PFSK-1 (cell line): ENCODE measurements around the gene PTPRK.

Source experiments
- FOXP2 ChIP-seq: optimal IDR thresholded peaks from 2 replicates; pipeline ENCODE3; 2011; ENCODE audit warnings: borderline replicate concordance, control low read depth, inconsistent platforms; ENCODE audit not compliant: insufficient read depth; ENCODE audit errors: extremely low read length, extremely low read depth
- POLR2AphosphoS5 ChIP-seq: IDR thresholded peaks from 2 replicates; pipeline ENCODE4 v1.6.1; 2012; ENCODE audit warnings: low read depth, mild to moderate bottlenecking, control low read depth, low read length, moderate library complexity
- SIN3A ChIP-seq: IDR thresholded peaks from 2 replicates; pipeline ENCODE4 v1.6.1; 2012; ENCODE audit warnings: mild to moderate bottlenecking, low read length, moderate library complexity, borderline replicate concordance; ENCODE audit not compliant: insufficient read depth
- TAF1 ChIP-seq: IDR thresholded peaks from 2 replicates; pipeline ENCODE4 v1.6.1; 2012; ENCODE audit warnings: low read length, control low read depth, borderline replicate concordance; ENCODE audit not compliant: insufficient read depth
- TF ChIP-seq, protein P1 (sequence below), 2 experiments: IDR thresholded peaks; 2 replicates each; pipeline versions ENCODE4 v1.6.1 to v1.8.0; 2011 to 2012; ENCODE audit warnings: low read depth in 2 of 2, low read length in 2 of 2, control low read depth in 1 of 2, inconsistent platforms in 1 of 2, mild to moderate bottlenecking in 1 of 2, moderate library complexity in 1 of 2; ENCODE audit not compliant: insufficient read depth in 1 of 2

Gene PTPRK

DNA sequence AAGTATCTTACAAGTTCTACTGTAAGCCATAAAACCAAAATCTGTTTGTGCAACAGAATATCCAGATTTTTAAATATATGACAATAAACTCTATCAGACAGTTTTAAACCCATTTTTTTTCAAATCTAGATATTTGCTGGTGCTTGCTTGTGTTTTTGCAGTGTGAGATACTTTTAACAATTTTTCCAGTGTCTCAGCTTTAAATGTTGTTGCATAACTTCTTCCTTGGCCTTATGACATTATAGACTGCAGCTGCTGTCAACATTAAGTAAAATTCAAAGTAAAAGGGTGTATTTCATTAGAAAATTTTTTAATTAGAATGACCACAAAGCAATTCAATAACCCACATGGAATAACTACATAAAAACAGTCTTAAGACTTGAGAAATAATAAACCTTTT lies 139.5 kb downstream of the PTPRK start:
- no peak for TF ChIP-seq SIN3A
- TF ChIP-seq TAF1: no peak
- TF ChIP-seq, protein P1, sequence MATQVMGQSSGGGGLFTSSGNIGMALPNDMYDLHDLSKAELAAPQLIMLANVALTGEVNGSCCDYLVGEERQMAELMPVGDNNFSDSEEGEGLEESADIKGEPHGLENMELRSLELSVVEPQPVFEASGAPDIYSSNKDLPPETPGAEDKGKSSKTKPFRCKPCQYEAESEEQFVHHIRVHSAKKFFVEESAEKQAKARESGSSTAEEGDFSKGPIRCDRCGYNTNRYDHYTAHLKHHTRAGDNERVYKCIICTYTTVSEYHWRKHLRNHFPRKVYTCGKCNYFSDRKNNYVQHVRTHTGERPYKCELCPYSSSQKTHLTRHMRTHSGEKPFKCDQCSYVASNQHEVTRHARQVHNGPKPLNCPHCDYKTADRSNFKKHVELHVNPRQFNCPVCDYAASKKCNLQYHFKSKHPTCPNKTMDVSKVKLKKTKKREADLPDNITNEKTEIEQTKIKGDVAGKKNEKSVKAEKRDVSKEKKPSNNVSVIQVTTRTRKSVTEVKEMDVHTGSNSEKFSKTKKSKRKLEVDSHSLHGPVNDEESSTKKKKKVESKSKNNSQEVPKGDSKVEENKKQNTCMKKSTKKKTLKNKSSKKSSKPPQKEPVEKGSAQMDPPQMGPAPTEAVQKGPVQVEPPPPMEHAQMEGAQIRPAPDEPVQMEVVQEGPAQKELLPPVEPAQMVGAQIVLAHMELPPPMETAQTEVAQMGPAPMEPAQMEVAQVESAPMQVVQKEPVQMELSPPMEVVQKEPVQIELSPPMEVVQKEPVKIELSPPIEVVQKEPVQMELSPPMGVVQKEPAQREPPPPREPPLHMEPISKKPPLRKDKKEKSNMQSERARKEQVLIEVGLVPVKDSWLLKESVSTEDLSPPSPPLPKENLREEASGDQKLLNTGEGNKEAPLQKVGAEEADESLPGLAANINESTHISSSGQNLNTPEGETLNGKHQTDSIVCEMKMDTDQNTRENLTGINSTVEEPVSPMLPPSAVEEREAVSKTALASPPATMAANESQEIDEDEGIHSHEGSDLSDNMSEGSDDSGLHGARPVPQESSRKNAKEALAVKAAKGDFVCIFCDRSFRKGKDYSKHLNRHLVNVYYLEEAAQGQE (IDR thresholded peaks at IDR 0.05; ENCODE audit: insufficient read depth in 1 of 2, low read depth in 2 of 2, low read length in 2 of 2): no peak
- no peak for TF ChIP-seq POLR2AphosphoS5
- TF ChIP-seq FOXP2: no peak

DNA sequence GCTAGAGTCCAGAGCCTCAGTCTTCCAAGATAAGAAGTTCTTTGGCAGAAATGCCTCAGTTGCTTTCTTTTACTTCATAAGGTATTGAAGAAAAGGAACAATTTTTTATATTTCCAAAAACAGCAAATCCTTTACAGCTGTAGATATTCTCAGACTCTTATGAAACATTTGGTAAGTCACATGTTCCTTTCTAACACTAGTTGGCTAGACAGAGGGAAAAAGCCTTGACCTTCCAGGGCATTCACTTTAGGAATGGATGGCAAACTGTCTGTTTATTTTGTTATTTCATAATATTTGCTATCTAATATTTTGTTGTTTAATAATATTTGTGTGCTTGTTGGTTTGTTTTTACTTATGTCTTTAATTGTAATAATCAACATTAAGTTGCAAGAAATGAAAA lies 140.8 kb downstream of the PTPRK start:
- TF ChIP-seq SIN3A (no peak), FOXP2 (no peak), POLR2AphosphoS5 (no peak), TAF1 (no peak)
- TF ChIP-seq, protein P1 (IDR thresholded peaks at IDR 0.05; ENCODE audit: insufficient read depth in 1 of 2, low read depth in 2 of 2, low read length in 2 of 2): no peak

DNA sequence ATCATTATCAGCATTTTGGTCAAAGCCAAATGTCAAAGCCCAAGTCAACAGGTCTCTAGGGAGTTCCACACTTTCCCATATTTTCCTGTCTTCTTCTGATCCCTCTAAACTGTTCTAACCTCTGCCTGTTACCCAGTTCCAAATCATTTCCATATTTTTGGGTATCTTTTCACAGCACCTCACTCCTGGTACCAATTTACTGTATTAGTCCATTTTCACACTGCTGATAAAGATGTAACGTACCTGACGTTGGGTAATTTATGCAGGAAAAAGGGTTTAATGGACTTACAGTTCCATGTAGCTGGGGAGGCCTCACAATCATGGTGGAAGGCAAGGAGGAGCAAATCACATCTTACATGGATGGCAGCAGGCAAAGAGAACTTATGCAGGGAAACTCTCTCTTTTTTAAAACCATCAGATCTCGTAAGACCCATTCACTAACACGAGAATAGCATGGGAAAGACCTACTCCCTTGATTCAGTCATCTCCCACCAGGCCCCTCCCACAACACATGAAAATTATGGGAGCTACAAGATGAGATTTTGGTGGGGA lies 143.4 kb downstream of the PTPRK start:
- TF ChIP-seq POLR2AphosphoS5: no peak
- TF ChIP-seq FOXP2: no peak
- TF ChIP-seq, protein P1 (IDR thresholded peaks at IDR 0.05; ENCODE audit: insufficient read depth in 1 of 2, low read depth in 2 of 2, low read length in 2 of 2): no peak

DNA sequence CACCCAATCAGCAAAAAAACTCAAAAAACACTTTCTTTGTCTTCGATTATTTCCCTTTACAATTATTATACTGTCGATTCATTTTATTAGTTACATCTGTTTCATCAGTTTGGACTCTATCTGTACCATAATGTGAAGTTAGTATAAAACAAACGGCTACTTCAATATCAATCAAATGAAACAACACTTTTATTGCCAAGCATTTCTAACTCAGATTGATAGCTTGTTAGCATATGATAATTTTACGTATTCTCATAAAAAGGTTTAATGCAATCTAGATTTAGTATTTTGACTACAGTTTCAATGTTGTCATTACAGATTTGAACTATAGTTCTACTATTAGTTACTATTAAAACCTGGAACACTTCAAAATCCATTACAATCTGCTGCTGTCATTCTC lies 149.3 kb downstream of the PTPRK start:
- TF ChIP-seq FOXP2 (no peak), TAF1 (no peak), POLR2AphosphoS5 (no peak), SIN3A (no peak)
- TF ChIP-seq, protein P1 (IDR thresholded peaks at IDR 0.05; ENCODE audit: insufficient read depth in 1 of 2, low read depth in 2 of 2, low read length in 2 of 2): no peak

DNA sequence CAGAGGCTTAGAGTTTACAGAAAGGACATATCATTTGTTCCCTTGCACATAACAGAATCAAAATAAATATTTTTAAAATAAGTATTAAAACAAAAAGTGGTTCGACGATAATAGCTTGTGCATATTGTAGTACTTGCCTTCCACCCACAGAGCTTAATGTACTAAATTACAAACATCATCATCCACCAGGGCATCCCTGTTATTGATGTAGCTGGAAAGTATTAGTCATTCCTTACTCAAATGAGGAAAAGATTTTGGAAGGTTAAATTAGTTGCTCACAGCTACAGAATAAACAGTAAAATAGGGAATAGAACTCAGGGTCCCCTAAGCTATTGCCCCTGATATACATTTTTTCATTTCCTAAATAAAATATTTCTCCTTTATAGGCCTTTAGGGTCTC lies 150.3 kb downstream of the PTPRK start:
- TF ChIP-seq FOXP2 (no peak), TAF1 (no peak), POLR2AphosphoS5 (no peak), SIN3A (no peak)
- TF ChIP-seq, protein P1 (IDR thresholded peaks at IDR 0.05; ENCODE audit: insufficient read depth in 1 of 2, low read depth in 2 of 2, low read length in 2 of 2): no peak
